ENCODE results near the gene TENT4A.
"Not testable (repeated sequence)": the region's sequence is repeated elsewhere in the genome, so short reads cannot be mapped to it uniquely, and the experiment has no call there.

The TENT4A gene

GRCh38 chr5:6713274-6714225 is at the start of gene TENT4A:
Gene TENT4A, plus strand, starts transcription at chr5:6713432. Its CDS starts 552 bp downstream, at chr5:6713984.
- peak in 1 of 3 donors; percentile 92 for DNase-seq (ENCODE audit: low read depth in 3 of 3, low spot score in 1 of 3)

DNA sequence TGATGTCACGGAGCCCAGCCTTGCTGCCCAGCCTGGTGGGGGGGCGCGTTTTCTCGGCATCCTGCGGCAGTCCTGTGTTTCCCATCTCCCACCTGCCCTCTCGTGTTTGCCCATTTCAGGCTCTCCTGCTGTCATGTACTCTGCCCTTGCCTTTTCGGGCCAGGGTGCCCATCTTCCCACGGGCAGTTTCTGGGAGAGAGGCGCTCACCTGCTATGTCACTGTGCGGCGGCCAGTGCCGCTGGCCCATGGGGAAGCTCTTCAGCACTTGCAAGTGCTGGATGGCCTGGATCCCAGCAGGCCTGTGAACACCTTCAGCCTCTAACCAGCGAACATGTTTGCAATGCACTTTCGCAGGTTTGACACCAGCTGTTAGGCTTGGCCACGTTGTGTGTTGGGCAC is 46.5 kb upstream of the TENT4A start:
- DNase-seq (ENCODE audit: low read depth in 3 of 3, low spot score in 1 of 3), result no peak

- no peak for DNase-seq (ENCODE audit: low read depth in 3 of 3, low spot score in 1 of 3)
Measured at GRCh38 chr5:6667648-6668047, 45.6 kb upstream of the TENT4A start.

GRCh38 chr5:6668717-6669116 is 44.5 kb upstream of the TENT4A start:
- not testable (repeated sequence) for DNase-seq (ENCODE audit: low read depth in 3 of 3, low spot score in 1 of 3)

GRCh38 chr5:6673031-6673430 is 40.2 kb upstream of the TENT4A start:
- DNase-seq (ENCODE audit: low read depth in 3 of 3, low spot score in 1 of 3), result no peak

DNA sequence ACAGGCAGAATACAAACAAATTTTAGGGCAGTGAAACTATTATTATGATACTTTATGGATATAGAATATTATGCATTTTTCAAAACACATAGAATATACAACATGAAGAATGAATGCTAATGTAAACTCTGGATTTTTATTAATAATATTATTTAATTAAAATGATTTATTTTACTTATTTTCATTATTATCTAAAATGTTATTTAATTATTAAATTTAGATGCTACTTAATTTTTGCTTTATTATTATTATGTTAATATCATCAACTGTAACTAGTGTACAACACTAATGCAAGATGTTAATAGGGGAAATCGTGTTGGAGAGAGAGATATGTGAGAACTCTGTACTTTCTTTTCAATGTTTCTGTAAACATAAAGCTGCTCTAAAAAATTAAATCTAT is 39.3 kb upstream of the TENT4A start:
- no peak for DNase-seq (ENCODE audit: low read depth in 3 of 3, low spot score in 1 of 3)

GRCh38 chr5:6674421-6674820 is 38.8 kb upstream of the TENT4A start:
- no peak for DNase-seq (ENCODE audit: low read depth in 3 of 3, low spot score in 1 of 3)

DNA sequence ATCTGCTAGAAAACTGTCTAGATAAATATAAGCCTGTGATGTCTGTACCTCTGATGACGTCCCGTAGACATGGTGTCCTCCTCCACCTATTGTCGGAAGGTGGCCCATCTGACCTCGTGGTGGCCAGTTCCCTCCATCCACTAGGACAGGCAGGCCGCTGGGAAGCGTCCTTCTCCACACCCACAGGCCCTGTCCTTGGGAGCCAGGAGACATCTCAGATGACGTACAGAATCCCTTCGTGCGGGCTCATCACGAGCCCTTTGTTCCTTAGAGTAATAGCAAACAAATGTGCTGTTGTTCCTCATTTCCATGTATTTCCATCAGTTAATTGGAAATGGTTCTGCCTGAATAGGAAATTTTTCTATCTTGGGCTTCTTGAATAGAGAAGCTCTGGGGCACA is 38.3 kb upstream of the TENT4A start:
- DNase-seq (ENCODE audit: low read depth in 3 of 3, low spot score in 1 of 3), result no peak

DNA sequence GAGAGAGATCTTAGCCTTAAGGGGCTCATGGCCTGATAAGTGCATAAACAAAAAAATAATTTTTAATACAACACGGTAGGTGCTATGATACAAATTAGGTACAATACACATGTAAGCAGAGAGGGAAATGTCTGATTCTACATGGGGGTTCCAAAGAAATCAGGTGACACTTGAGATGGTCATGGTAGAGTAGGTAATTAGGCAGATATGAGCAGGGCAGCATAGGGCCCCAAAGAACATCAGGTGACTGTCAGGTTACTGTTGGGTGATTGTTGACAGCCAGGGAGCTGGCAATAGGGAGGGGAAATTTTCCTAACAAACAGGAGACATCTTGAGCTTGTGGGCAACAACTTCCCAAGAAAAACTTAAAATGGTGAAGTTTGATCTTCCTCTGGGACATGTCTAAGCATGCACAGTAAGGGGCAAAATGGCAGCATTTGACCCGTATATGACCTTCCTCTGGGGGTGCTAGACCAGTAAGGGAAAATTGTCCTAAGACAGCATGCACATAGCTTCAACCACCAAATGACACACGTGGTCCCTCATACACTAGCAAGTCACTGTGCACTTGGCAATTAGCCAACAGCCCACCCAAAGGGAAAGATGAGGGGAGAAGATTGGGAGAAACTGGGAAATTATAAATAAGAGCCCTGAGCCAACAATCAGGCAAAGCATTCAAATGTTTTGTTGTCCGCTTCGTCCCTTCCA is 37.3 kb upstream of the TENT4A start:
- DNase-seq (ENCODE audit: low read depth in 3 of 3, low spot score in 1 of 3), result no peak

DNA sequence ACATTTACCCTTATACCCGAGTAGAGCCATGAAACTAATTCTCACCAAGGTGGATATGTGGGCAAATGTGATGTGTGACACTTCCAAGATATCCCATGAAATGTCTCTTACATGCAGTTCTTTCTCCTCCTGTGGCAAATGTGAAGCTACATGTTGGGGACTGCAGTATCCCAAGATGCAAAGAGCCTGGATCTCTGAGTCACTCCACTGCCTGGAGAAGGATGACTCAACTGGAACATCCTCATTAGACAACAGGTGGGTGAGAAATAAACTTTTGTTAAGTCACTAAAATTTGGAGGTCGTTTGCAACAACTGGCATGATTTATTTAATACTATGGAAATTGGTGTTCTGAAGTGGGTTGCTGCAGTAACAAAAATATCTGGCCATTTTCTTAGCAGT is 36.5 kb upstream of the TENT4A start:
- no peak for DNase-seq (ENCODE audit: low read depth in 3 of 3, low spot score in 1 of 3)

DNA sequence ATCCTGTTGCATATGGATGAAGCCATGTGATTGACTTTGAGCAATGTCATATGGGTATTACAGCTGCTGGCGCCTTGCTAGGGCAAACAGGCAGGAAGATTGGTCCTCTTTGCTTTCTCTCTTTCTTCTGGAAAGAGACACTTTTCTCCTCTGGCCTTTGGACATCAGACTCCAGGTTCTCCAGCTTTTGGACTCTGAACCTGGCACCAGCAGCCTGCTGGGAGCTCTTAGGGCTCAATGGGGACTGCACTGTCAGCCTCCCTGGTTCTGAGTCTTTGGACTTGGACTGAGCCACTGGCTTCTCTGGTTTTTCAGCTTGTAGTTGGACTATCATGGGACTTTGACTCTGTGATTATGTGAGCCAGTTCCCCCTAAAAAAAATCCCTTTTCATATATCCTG is 34.8 kb upstream of the TENT4A start:
- DNase-seq (ENCODE audit: low read depth in 3 of 3, low spot score in 1 of 3), result no peak

DNA sequence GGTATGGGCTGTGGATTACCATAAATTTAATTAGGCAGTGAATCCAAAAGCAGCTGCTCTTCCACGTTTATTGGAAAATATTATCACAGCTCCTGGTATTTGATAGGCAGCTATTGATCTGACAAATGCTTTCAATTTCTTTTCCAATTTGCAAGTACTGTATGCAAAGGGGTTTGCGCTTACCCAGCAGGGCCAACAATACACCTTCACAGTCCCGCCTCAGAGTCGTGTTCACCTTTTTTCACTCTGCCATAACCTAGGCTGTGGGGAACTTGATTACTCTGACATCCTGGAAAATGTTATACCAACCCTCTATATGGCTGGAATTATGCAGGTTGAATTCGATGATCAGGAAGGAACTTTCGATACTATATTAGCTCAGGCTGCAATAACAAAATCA is 32.3 kb upstream of the TENT4A start:
- DNase-seq (ENCODE audit: low read depth in 3 of 3, low spot score in 1 of 3), result no peak

DNA sequence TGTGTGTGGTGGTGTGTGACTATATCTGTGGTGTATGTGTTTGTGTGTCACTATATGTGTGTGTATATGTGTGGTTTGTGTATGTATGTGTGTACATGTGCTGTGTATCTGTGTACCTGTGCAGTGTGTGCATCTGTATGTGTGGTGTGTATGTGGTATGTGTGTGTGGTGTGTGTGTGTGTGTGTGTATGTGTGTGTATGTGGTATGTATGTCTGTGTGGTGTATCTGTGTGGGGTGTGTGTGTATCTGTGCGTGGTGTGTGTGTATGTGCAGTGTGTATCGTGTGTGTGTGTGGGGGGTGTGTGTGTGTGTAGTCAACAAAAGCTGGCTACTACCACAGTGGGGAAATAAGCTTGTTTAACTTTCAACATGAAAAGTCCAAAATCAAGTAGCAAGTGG is 31.6 kb upstream of the TENT4A start:
- no peak for DNase-seq (ENCODE audit: low read depth in 3 of 3, low spot score in 1 of 3)

DNA sequence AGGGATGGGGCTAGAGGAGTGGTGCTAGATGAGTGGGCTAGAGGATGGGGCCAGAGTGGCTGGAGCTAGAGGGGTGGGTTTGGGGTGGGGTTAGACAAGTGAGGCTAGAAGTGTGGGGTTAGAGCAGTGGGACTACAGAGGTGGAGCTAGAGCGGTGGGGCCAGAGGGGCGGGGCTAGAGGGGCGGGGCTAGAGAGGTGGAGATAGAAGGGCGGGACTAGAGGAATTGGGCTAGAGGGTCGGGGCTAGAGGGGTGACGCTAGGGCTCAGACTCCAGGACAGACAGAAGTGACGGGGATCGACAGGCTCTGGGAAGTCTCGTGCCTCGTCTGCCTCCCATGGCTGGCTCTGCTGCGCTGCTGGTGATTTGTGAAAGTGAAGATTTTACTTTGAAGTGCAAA is 31.0 kb upstream of the TENT4A start:
- DNase-seq (ENCODE audit: low read depth in 3 of 3, low spot score in 1 of 3), result no peak

GRCh38 chr5:6683241-6683640 is 30.0 kb upstream of the TENT4A start:
- DNase-seq (ENCODE audit: low read depth in 3 of 3, low spot score in 1 of 3), result no peak

DNA sequence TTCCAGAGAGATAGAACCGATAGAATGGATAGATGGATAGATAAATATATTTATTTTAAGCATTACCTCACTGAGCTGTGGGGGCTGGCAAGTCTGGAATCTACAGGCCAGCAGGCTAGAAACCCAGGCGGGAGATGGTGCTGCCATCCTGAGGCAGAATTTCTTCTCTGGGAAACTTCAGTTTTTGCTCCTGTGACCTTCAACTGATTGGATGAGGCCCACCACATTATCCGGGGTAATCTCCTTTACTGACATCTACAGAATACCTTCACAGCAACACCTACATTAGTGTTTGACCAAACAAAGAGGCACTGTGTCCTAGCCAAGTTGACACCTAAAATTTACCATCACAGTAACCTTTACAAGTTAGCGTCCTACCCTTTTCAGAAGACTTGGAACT is 29.2 kb upstream of the TENT4A start:
- no peak for DNase-seq (ENCODE audit: low read depth in 3 of 3, low spot score in 1 of 3)

- no peak for DNase-seq (ENCODE audit: low read depth in 3 of 3, low spot score in 1 of 3)
Measured at GRCh38 chr5:6686501-6686900, 26.7 kb upstream of the TENT4A start.

DNA sequence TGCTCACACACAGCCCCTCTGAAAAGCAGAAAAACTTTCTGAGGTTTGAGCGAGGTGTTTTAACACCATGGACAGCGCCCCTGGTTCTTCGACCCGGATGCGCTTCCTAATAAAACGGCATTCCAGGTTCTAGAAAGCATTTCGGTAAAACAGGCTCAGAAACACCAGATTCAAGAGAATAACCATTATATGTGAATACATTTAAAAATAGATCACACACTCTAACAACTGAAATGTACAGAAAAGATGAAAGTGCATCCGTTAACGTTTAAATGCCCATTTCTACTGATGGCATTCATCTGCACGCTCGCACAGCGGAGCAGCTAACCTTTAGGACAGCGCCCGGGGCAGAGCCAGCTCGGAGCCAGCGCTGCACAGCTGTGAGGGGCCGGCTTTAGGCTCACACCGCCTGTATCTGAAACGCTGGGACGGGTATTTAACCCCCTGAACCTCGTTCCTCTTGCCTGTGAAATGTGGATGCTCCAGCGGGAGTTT is 26.3 kb upstream of the TENT4A start:
- DNase-seq (ENCODE audit: low read depth in 3 of 3, low spot score in 1 of 3), result no peak

GRCh38 chr5:6687505-6687904 is 25.7 kb upstream of the TENT4A start:
- DNase-seq (ENCODE audit: low read depth in 3 of 3, low spot score in 1 of 3), result no peak

DNA sequence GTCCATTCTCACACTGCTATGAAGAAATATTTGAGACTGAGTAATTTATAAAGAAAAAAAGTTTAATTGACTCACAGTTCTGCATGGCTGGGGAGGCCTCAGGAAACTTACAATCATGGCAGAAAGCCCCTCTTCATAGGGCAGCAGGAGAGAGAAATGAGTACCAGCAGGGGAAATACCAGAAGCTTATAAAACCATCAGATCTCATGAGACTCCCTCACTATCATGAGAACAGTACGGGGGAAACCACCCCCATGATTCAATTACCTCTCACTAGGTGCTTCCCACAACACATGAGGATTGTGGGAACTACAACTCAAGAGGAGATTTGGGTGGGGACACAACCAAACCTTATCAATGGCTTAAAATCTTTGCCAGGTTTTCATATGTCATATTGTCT is 20.3 kb upstream of the TENT4A start:
- DNase-seq (ENCODE audit: low read depth in 3 of 3, low spot score in 1 of 3), result no peak

DNA sequence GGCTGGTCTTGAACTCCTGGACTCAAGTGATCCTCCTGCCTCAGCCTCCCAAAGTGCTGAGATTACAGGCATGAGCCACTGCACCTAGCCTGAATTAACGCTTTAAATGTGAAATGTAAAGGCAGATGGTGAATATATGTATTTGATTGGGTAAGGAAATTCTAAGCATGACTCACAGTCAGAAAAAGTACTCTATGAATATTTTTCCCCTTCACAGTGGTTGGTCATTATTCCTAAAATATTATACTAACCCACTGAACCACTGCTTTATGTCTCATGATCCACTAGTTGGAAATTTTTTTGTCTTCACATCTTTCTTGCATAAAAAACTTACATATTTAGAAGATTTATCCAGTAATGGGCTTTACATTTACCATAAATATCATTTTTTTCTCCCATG is 14.5 kb upstream of the TENT4A start:
- DNase-seq (ENCODE audit: low read depth in 3 of 3, low spot score in 1 of 3), result no peak

- DNase-seq (ENCODE audit: low read depth in 3 of 3, low spot score in 1 of 3), result no peak
Measured at GRCh38 chr5:6699357-6699756, 13.9 kb upstream of the TENT4A start.
